HG03558 (cell line): Measurements from ENCODE around the gene ACOX1.
"Not testable (repeated sequence)": the region's sequence is repeated elsewhere in the genome, so short reads cannot be mapped to it uniquely, and the experiment has no call there.

Source experiments
- ATAC-seq: cut with Tn5 transposase; IDR thresholded peaks from one replicate; pipeline ENCODE4 v1.9.1; 2021; ENCODE audit warnings: moderate number of reproducible peaks; ENCODE audit not compliant: unreplicated experiment; ENCODE audit errors: extremely low read depth

The ACOX1 gene

GRCh38 chr17:75983501-75984181 is 4.7 kb upstream of the ACOX1 start:
- ATAC-seq: no peak

- no peak for ATAC-seq
Observed at GRCh38 chr17:75981019-75981615, 2.2 kb upstream of the ACOX1 start.

GRCh38 chr17:75980188-75981018 is 1.4 kb upstream of the ACOX1 start:
- ATAC-seq: no peak

- no peak for ATAC-seq
Observed at GRCh38 chr17:75979705-75980187, 780 bp upstream of the ACOX1 start.

- no peak for ATAC-seq
Observed at GRCh38 chr17:75976175-75976848, 2.7 kb downstream of the ACOX1 start.

- no peak for ATAC-seq
Observed at GRCh38 chr17:75975757-75976174, 3.2 kb downstream of the ACOX1 start.

- not testable (repeated sequence) for ATAC-seq
Observed at GRCh38 chr17:75975187-75975586, 3.8 kb downstream of the ACOX1 start.

- no peak for ATAC-seq
Observed at GRCh38 chr17:75970626-75971025, 8.3 kb downstream of the ACOX1 start.

GRCh38 chr17:75970011-75970523 is 8.9 kb downstream of the ACOX1 start:
- ATAC-seq: no peak

GRCh38 chr17:75969044-75969443 is 9.9 kb downstream of the ACOX1 start:
- ATAC-seq: not testable (repeated sequence)

- ATAC-seq: no peak
Observed at GRCh38 chr17:75965468-75965867, 13.5 kb downstream of the ACOX1 start.

GRCh38 chr17:75959839-75960511 is 19.0 kb downstream of the ACOX1 start:
- no peak for ATAC-seq

- ATAC-seq: no peak
Observed at GRCh38 chr17:75959051-75959838, 19.7 kb downstream of the ACOX1 start.

GRCh38 chr17:75950855-75951554 is 28.0 kb downstream of the ACOX1 start:
- no peak for ATAC-seq

GRCh38 chr17:75950421-75950820 is 28.5 kb downstream of the ACOX1 start:
- no peak for ATAC-seq

- ATAC-seq: no peak
Observed at GRCh38 chr17:75945211-75945610, 33.8 kb downstream of the ACOX1 start.

GRCh38 chr17:75943491-75943890 is 35.5 kb downstream of the ACOX1 start:
- no peak for ATAC-seq

- no peak for ATAC-seq
Observed at GRCh38 chr17:75942473-75942872, 36.5 kb downstream of the ACOX1 start.
